Measurements from ENCODE around the gene SCGB3A2.

The SCGB3A2 gene

DNA sequence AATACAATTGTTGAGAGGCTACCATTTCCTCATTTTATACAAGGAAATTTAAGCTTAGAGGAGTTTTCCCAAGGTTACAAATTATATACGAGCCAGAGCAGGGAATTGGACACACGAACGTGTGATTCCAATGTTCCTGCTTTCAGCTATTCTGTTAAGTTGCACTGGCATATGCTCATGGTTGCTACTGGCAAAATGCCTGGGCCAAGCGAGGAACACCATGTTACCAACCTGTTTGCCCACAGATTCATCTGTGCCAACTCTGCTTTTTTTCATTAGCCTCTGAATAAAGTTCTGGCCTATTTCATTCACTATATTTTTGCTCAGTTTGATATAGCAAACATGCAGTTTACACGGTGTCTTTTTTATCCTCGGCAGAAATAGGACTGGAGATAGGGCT lies 32.9 kb downstream of the SCGB3A2 start:
- no peak for DNase-seq

- DNase-seq: no peak
These were observed 33.5 kb downstream of the SCGB3A2 start for GRCh38 chr5:147912011-147912410.

DNA sequence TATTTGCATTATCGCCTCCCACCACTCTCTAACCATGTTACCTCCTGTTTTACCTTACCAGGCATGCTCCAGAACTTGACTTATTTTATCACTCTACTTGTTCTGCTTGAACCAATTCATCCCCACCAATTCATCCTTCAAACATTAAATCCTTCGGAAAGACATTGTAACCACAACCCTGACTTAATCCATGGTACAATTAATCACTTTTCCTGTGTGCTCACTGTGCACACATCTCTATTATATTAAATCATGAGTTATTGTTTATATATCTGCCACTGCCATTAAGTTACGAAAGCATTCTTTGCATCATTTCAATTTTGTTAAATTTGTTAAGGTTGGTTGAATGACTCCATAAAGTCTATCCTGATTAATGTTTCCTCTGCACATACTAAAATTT lies 35.3 kb downstream of the SCGB3A2 start:
- DNase-seq: no peak

DNA sequence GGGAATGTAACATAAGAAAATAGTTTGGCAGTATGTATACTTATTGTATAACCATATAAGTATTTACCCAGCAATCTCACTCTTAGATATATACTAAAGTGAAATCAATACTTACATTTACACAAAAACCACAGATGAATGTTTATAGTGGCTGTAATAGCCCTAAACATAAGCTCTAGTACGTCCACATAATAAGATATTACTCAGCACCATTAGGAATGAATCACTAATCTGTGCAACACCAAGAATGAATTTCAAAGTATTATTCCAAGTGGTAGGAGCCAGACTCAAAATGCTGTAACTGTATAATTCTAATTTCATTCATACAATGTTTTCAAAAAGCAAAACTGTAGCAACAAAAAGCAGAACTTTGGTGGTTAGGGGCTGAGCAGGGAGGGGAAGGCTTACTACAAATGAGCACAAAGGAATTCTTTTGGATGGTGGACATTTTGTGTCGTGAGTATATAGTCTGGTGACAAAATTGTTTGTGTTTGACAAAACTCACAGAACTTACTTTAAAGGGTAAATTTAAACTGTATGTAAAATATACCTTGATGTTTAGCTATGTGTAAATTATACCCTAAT lies 39.7 kb downstream of the SCGB3A2 start:
- no peak for DNase-seq

DNA sequence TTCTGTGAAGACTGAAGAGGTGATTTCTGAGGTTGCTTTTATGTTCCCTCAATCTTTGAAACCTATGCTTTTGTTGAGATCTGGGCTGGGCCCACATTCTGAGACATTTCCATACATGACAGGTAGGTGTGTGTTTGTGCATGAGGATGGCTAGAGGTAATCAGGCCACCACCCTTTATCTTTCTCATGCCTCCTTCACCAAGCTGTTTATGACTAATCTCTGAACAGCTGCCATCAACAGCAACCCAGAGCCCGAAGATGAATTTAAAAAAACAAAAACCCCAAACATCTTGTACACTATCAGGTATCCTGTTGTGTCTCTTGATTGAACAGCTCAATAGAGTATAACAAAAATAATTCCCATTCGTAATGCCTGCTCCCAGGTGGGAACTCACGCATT lies 40.4 kb downstream of the SCGB3A2 start:
- DNase-seq: no peak

DNA sequence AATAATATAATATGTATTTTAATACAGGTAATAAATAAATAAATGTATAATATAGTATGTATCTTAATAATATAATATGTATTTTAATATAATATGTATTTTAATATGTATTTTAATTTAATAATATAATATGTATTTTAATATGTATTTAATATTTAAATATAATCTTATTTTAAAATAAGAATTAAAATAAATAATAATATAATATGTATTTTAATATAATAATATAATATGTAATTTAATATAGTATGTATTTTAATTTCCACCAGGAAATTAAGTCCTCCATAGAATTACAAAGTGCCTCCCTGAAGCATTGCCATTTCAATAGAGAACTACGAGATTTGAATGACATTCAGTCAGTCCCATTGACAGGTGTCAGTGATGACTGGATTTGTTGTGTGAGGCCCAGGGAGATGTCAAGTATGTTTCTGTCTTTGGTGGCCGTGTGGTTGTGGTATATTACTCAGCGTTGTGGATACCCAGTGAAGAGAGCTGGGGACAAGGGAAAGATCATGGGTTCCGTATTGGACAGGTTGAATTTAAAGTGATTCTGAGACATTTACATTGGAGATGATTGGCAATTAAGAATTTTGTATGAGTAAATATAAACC lies 42.0 kb downstream of the SCGB3A2 start:
- no peak for DNase-seq

DNA sequence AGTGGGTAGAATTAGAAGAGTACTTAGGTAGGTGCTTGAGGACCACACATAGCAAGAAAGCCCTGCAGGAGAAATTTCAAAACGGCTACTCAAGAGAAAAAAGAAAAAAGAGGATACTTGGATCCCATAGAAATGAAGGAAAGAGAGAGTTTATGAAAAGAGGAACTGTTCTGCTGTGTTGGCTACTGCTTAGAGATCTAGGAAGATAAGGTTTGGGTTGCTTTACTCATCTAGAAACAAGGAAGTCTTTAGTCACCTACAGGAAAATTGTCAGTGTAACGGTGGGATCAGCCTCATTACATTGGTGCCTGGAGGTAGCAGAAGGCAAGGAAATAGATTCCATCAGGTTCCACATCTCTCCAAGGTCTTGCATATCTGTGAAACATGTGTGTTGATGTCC lies 42.6 kb downstream of the SCGB3A2 start:
- DNase-seq: no peak

DNA sequence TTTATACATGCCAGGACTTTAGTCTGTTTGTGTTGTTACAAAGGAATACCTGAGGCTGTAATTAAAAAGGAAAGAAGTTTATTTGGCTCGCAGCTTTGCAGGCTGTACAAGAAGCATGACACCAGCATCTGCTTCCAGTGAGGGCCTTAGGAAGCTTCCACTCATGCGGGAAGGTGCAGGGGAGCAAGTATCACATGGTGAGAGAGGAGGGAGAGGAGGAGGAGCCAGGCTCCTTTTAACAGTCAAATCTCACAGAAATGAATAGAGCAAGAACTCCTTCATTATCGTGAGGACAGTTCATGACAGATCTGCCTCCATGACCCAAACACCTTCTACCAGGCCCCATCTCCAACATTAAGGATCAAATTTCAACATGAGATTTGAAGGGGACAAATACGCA lies 46.5 kb downstream of the SCGB3A2 start:
- no peak for DNase-seq

DNA sequence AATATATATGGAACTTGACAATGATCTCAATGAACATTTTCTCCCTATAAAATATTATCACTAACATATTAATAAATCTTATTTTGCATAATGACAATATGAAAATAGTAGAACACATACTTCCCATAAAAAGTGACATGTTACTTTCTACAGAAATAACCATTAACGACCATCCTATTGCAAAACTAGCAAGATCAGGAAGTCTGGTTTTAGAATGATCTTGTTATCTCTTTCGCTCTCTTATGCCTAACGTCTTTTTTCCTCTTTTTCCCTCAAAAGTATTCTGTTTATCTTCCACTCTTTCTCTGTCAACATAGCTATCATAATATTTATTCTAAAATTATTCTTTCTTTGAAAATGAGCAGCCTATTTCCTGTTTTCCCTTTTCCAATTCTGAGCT lies 49.4 kb downstream of the SCGB3A2 start:
- no peak for DNase-seq

DNA sequence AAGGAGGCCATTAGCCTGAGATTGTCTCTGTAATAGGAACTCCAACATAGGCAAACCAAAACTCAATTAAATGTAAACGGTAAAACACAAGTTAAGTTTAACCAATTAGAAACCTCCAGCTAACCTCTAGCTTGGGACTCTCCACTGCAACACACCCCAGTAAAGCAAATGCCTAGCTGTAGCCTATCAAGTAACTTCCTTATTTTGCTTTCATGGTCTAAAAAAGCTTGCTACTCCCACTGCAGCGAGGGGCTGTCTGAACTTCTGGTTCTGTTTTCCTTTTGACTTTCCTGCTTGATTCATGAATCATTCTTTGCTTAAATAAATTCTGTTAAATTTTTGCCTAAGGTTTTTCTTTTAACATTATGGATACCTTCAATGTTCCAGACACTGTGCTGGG lies 52.3 kb downstream of the SCGB3A2 start:
- no peak for DNase-seq
